Measurements from ENCODE around the gene KCMF1. TPM values are rescaled to one million over a fixed set of nuclear protein-coding genes. Genes with fewer than 3 reads are reported as not detected.
A peak's percentile ranks its signal among the peaks of the same experiment; 100 is the strongest.

KCMF1 gene
- total RNA-seq (10 to 100 TPM; 69.0 to 74.8 TPM), polyA plus RNA-seq (10 to 100 TPM; 13.3 to 30.2 (median 28.1) TPM), total RNA-seq (34.7 to 107 (median 73.6) reads per million in 6 experiments)

GRCh38 chr2:84970868-84971509 is at the start of gene KCMF1:
KCMF1 (plus strand) TSS chr2:84971161; CDS start chr2:84971452, 291 bp downstream.
- Mint-ChIP-seq H3K27me3 (no peaks in the 10 kb centered on the region), H3K9me3 (no peaks in the 10 kb centered on the region), H3K27ac (peak within 1 kb of the TSS; percentile 97 to 100 (median 99)), H3K4me1 (peaks cover 28 to 67% (median 62%) of the 10 kb centered on the region in 4 donors), H3K36me3 (peaks cover 0 to 11% (median 4%) of the 10 kb centered on the region in 3 donors), H3K4me3 (peak within 1 kb of the TSS; percentile 92 to 100 (median 99))
- ATAC-seq: peak; percentile 52 to 53
- POLR2A ChIA-PET: interaction anchor here (0.8 to 4.7 kb wide), 13 partner anchors 22 to 356 kb away, joined by 3 to 39 read pairs (median 4); partner anchors contain the start of gene TGOLN2
- peak; percentile 38 to 80 (median 64) for DNase-seq

GRCh38 chr2:84923009-84923408 is 48.0 kb upstream of the KCMF1 start:
- POLR2A ChIA-PET: interaction anchor here (1.1 to 11.7 kb wide), 4 partner anchors 20 to 47 kb away, joined by 3 to 361 read pairs (median 4); partner anchors contain the start of genes TMSB10 and TRABD2A
- no peak for DNase-seq
- no peaks in the 10 kb centered on the region for H3K27me3 Mint-ChIP-seq
- no peak for ATAC-seq
- no peaks in the 10 kb centered on the region for H3K36me3 Mint-ChIP-seq
- peak overlapping the region in 1 of 10 donors; percentile 18 for H3K4me3 Mint-ChIP-seq
- H3K27ac Mint-ChIP-seq: peak overlapping the region in 4 of 10 donors; percentile 35 to 77 (median 72)
- H3K9me3 Mint-ChIP-seq: no peaks in the 10 kb centered on the region
- H3K4me1 Mint-ChIP-seq: peaks cover 37 to 76% (median 67%) of the 10 kb centered on the region in 4 donors

- POLR2A ChIA-PET: interaction anchor here (0.9 to 11.7 kb wide), 12 partner anchors 11 to 398 kb away, joined by 3 to 361 read pairs (median 5); partner anchors contain the start of genes TMSB10 and TRABD2A
- peak overlapping the region; percentile 7 to 89 (median 52) for H3K4me3 Mint-ChIP-seq
- DNase-seq: peak in 6 of 10 donors; percentile 44 to 69 (median 54)
- peaks cover 33 to 63% (median 54%) of the 10 kb centered on the region in 4 donors for H3K4me1 Mint-ChIP-seq
- H3K27me3 Mint-ChIP-seq: no peaks in the 10 kb centered on the region
- no peaks in the 10 kb centered on the region for H3K9me3 Mint-ChIP-seq
- no peaks in the 10 kb centered on the region for H3K36me3 Mint-ChIP-seq
- H3K27ac Mint-ChIP-seq: peak overlapping the region; percentile 92 to 100 (median 98)
- peak in 1 of 2 donors; percentile 13 for ATAC-seq
These were observed 46.5 kb upstream of the KCMF1 start for GRCh38 chr2:84924173-84925106.

- Mint-ChIP-seq H3K9me3 (no peaks in the 10 kb centered on the region), H3K36me3 (no peaks in the 10 kb centered on the region), H3K4me3 (peak overlapping the region; percentile 89 to 100 (median 98)), H3K4me1 (peaks cover 27 to 57% (median 46%) of the 10 kb centered on the region in 4 donors), H3K27me3 (no peaks in the 10 kb centered on the region), H3K27ac (peak overlapping the region; percentile 94 to 100 (median 98))
- DNase-seq (peak in 2 of 10 donors; percentile 27 to 29), ATAC-seq (peak; percentile 9 to 13)
- POLR2A ChIA-PET: interaction anchor here (0.9 to 11.7 kb wide), 29 partner anchors 9 to 494 kb away, joined by 3 to 361 read pairs (median 9); partner anchors contain the start of genes KCMF1, SH2D6, SUCLG1 and TMSB10
These were observed 45.6 kb upstream of the KCMF1 start for GRCh38 chr2:84925336-84925723.

GRCh38 chr2:84925724-84926376 is 45.1 kb upstream of the KCMF1 start:
- peak overlapping the region; percentile 89 to 100 (median 98) for H3K4me3 Mint-ChIP-seq
- no peaks in the 10 kb centered on the region for H3K27me3 Mint-ChIP-seq
- ATAC-seq (peak; percentile 76 to 81), DNase-seq (peak; percentile 94 to 99 (median 97))
- POLR2A ChIA-PET: interaction anchor here (0.9 to 11.7 kb wide), 33 partner anchors 9 to 493 kb away, joined by 3 to 361 read pairs (median 7); partner anchors contain the start of genes KCMF1, SH2D6, SUCLG1 and TMSB10
- H3K27ac Mint-ChIP-seq: peak overlapping the region; percentile 94 to 100 (median 98)
- no peaks in the 10 kb centered on the region for H3K9me3 Mint-ChIP-seq
- H3K36me3 Mint-ChIP-seq: no peaks in the 10 kb centered on the region
- peaks cover 24 to 54% (median 44%) of the 10 kb centered on the region in 4 donors for H3K4me1 Mint-ChIP-seq

- H3K4me3 Mint-ChIP-seq: peak overlapping the region; percentile 89 to 100 (median 98)
- ATAC-seq: no peak
- DNase-seq: no peak
- no peaks in the 10 kb centered on the region for H3K36me3 Mint-ChIP-seq
- peaks cover 31 to 60% (median 52%) of the 10 kb centered on the region in 4 donors for H3K4me1 Mint-ChIP-seq
- no peaks in the 10 kb centered on the region for H3K9me3 Mint-ChIP-seq
- no peaks in the 10 kb centered on the region for H3K27me3 Mint-ChIP-seq
- POLR2A ChIA-PET: interaction anchor here (1.0 to 3.0 kb wide), 6 partner anchors 38 to 433 kb away, joined by 3 to 40 read pairs (median 6); no protein-coding TSS in a partner anchor
- H3K27ac Mint-ChIP-seq: peak overlapping the region in 9 of 10 donors; percentile 94 to 100 (median 98)
These were observed 43.7 kb upstream of the KCMF1 start for GRCh38 chr2:84927275-84927627.

- H3K4me3 Mint-ChIP-seq: no peak overlapping the region
These were observed 39.6 kb upstream of the KCMF1 start for GRCh38 chr2:84931384-84931821.

GRCh38 chr2:84938194-84938879 is 32.6 kb upstream of the KCMF1 start:
- Mint-ChIP-seq H3K4me1 (peaks cover 11 to 54% (median 27%) of the 10 kb centered on the region in 4 donors), H3K4me3 (peak overlapping the region; percentile 30 to 90 (median 77)), H3K27ac (peak overlapping the region; percentile 90 to 99 (median 98)), H3K27me3 (no peaks in the 10 kb centered on the region), H3K9me3 (no peaks in the 10 kb centered on the region), H3K36me3 (peaks cover 0 to 3% (median 0%) of the 10 kb centered on the region in 3 donors)
- POLR2A ChIA-PET: interaction anchor here (0.6 to 3.8 kb wide), 7 partner anchors 10 to 597 kb away, joined by 3 to 39 read pairs (median 5); partner anchors contain the start of genes KCMF1 and TMSB10
- DNase-seq: peak in 3 of 10 donors; percentile 17 to 43 (median 38)
- peak; percentile 50 to 62 for ATAC-seq

More at GRCh38 chr2:84931384-84931821, 39.6 kb upstream of the KCMF1 start:
- DNase-seq (no peak), ATAC-seq (no peak)
- Mint-ChIP-seq H3K27me3 (no peaks in the 10 kb centered on the region), H3K27ac (peak overlapping the region in 4 of 10 donors; percentile 8 to 68 (median 47)), H3K4me1 (peaks cover 16 to 37% (median 30%) of the 10 kb centered on the region in 4 donors), H3K9me3 (no peaks in the 10 kb centered on the region), H3K36me3 (peaks cover 0 to 3% (median 0%) of the 10 kb centered on the region in 3 donors)
- POLR2A ChIA-PET: no interaction called here

- Mint-ChIP-seq H3K36me3 (peaks cover 0 to 3% (median 0%) of the 10 kb centered on the region in 3 donors), H3K4me3 (peak overlapping the region; percentile 62 to 90 (median 82)), H3K9me3 (no peaks in the 10 kb centered on the region), H3K27ac (peak overlapping the region; percentile 90 to 99 (median 98)), H3K27me3 (no peaks in the 10 kb centered on the region), H3K4me1 (peaks cover 10 to 56% (median 28%) of the 10 kb centered on the region in 4 donors)
- POLR2A ChIA-PET: interaction anchor here (0.7 to 3.8 kb wide), 16 partner anchors 9 to 598 kb away, joined by 3 to 39 read pairs (median 4); partner anchors contain the start of genes KCMF1, TMSB10 and TRABD2A
- peak; percentile 22 to 82 (median 61) for DNase-seq
- ATAC-seq: peak; percentile 90
These were observed 31.4 kb upstream of the KCMF1 start for GRCh38 chr2:84939426-84940087.

GRCh38 chr2:84940088-84940470 is 30.9 kb upstream of the KCMF1 start:
- Mint-ChIP-seq H3K27ac (peak overlapping the region; percentile 90 to 99 (median 98)), H3K27me3 (no peaks in the 10 kb centered on the region), H3K36me3 (peaks cover 0 to 3% (median 0%) of the 10 kb centered on the region in 3 donors), H3K4me1 (peaks cover 15 to 61% (median 33%) of the 10 kb centered on the region in 4 donors), H3K4me3 (peak overlapping the region; percentile 62 to 90 (median 82)), H3K9me3 (no peaks in the 10 kb centered on the region)
- peak in 1 of 10 donors; percentile 19 for DNase-seq
- peak in 1 of 2 donors; percentile 4 for ATAC-seq
- POLR2A ChIA-PET: interaction anchor here (0.8 to 3.8 kb wide), 14 partner anchors 8 to 459 kb away, joined by 3 to 39 read pairs (median 4); partner anchors contain the start of genes KCMF1, TMSB10 and TRABD2A

Measured in naive thymus-derived CD8-positive, alpha-beta T cell (primary cell).